Measurements from ENCODE around the gene RCSD1. TPM values are rescaled to one million over a fixed set of nuclear protein-coding genes. Genes with fewer than 3 reads are reported as not detected.

RCSD1 gene
- total and polyA plus RNA-seq, 12 donors: 3.3 to 15.4 (median 9.4) TPM

DNA sequence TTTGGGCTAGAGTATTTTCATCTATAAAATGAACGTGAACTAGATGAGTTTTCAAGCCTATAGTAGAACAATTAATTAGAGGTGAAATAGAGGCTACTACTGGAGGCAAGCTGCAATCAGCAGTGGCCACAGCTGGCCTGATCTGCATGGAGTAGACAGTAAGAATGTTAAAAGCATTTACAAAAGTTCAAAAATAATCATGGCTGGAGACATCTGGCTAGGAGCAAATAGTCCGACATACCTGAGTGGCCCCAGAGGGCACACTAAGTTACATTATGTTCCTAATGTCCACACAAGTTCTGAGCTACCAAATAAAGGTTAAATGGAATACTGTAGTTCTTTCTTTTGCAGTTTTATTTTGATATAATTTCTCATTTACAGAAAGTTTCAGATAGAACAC is 119.7 kb downstream of the RCSD1 start:
- no peaks in the 10 kb centered on the region for H3K36me3 ChIP-seq (replicated peaks in 1 of 2)
- H3K4me3 ChIP-seq: no peak overlapping the region
- no peak for TF ChIP-seq CTCF (IDR thresholded peaks at IDR 0.05)
- TF ChIP-seq POLR2A (IDR thresholded peaks at IDR 0.05): no peak
- intact Hi-C loops (cut with DNase I): no loop called here
- DNase-seq: no peak
- peaks cover 13 to 27% of the 10 kb centered on the region in 2 donors for H3K4me1 ChIP-seq (replicated peaks in 1 of 2)
- H3K9me3 ChIP-seq (replicated peaks in 1 of 3): no peaks in the 10 kb centered on the region
- 78 to 89% (median 89%) methylated on average over 2 of the region's 2 CpGs for WGBS, 4 donors
- H3K27me3 ChIP-seq: no peaks in the 10 kb centered on the region
- no peak overlapping the region for H3K27ac ChIP-seq

- TF ChIP-seq POLR2A (IDR thresholded peaks at IDR 0.05): no peak
- TF ChIP-seq CTCF (IDR thresholded peaks at IDR 0.05): no peak
- no peaks in the 10 kb centered on the region for H3K9me3 ChIP-seq (replicated peaks in 1 of 3)
- H3K27ac ChIP-seq: no peak overlapping the region
- H3K4me1 ChIP-seq (replicated peaks in 1 of 2): peaks cover 13 to 27% of the 10 kb centered on the region in 2 donors
- intact Hi-C loops (cut with DNase I): no loop called here
- H3K4me3 ChIP-seq: no peak overlapping the region
- no peaks in the 10 kb centered on the region for H3K36me3 ChIP-seq (replicated peaks in 1 of 2)
- WGBS, 4 donors: 92 to 97% (median 95%) methylated on average over 2 of the region's 2 CpGs
- no peaks in the 10 kb centered on the region for H3K27me3 ChIP-seq
- DNase-seq: no peak
Observed at GRCh38 chr1:167750641-167751040, 120.6 kb downstream of the RCSD1 start.

DNA sequence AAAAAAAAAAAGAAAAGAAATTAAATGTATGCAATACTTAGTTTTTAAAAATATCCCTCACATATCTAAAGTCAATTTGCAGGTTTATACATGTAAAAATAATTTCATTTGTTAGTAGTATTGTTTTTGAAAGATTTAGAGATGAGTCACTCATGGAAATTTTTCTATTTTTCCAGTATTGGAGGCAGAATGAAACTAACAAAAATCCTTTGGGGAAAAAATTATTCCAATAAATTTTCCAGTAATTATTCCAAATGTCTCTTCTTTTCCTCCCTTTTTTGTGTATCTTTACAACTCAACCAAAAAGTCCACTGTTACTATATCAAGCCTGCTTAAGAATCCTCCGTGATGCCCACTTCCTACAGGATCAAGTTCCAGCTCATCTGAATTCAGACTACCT is 121.6 kb downstream of the RCSD1 start:
- 82 to 89% (median 86%) methylated on average over 1 of the region's 1 CpG for WGBS, 4 donors
- H3K9me3 ChIP-seq (replicated peaks in 1 of 3): no peaks in the 10 kb centered on the region
- no peaks in the 10 kb centered on the region for H3K27me3 ChIP-seq
- no peak overlapping the region for H3K4me3 ChIP-seq
- intact Hi-C loops (cut with DNase I): no loop called here
- TF ChIP-seq CTCF (IDR thresholded peaks at IDR 0.05): no peak
- TF ChIP-seq POLR2A (IDR thresholded peaks at IDR 0.05): no peak
- H3K4me1 ChIP-seq (replicated peaks in 1 of 2): peaks cover 15 to 31% of the 10 kb centered on the region in 2 donors
- DNase-seq: no peak
- H3K27ac ChIP-seq: peak overlapping the region in 1 of 5 donors; percentile 9
- H3K36me3 ChIP-seq (replicated peaks in 1 of 2): no peaks in the 10 kb centered on the region

GRCh38 chr1:167752219-167752985 is 122.4 kb downstream of the RCSD1 start:
- no peak for DNase-seq
- Histone ChIP-seq H3K9me3 (replicated peaks in 1 of 3) (no peaks in the 10 kb centered on the region), H3K4me3 (no peak overlapping the region), H3K27me3 (no peaks in the 10 kb centered on the region), H3K36me3 (replicated peaks in 1 of 2) (no peaks in the 10 kb centered on the region), H3K27ac (peak overlapping the region in 2 of 5 donors; percentile 9 to 45), H3K4me1 (replicated peaks in 1 of 2) (peaks cover 22 to 38% of the 10 kb centered on the region in 2 donors)
- intact Hi-C loops (cut with DNase I): no loop called here
- TF ChIP-seq POLR2A (IDR thresholded peaks at IDR 0.05) (no peak), CTCF (IDR thresholded peaks at IDR 0.05) (no peak)
